Measurements from ENCODE around the gene CLCN2.

The CLCN2 gene

DNA sequence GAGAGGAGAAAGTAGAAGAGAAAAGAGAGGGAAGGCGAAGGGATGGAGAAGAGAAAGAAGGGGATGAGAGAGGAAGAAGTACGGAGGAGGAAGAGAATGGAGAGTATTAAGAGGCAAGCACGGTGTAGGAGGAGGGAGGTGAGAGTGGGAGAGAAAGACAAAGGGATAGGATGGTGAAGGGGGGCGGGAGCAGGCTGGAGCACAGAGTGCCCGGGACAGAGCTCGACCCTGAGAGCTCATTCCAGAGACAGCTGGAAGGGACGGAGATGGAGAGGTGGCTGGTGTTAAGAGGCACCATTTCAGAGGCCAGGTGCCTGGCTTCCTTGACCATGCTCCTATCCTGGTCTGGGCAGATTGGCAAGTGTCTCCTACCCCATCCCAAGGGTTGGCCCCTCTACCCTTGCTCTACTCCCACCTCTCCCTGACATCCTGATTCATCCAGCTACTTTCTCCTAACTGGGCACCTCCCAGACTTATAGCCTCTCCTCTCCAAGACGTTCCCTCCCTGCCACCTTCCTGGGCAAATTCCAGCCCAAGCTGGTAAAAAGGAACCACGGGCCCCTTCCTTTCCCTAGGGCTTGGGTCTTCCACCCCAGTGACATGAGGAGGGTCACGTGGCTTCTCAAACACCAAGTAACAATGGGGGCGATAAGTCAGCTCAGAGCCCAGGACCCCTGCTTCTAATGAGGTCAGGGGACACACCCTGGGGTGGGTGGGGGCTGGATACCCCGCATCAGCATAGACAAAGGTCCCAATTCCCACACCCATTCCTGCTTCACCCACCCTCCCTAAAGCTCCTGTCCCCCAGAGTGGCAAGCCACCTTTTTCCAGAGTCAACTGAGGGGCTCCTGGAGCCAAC lies 1.1 kb downstream of the CLCN2 start:
- DNase-seq (ENCODE audit: low read depth), result no peak

DNA sequence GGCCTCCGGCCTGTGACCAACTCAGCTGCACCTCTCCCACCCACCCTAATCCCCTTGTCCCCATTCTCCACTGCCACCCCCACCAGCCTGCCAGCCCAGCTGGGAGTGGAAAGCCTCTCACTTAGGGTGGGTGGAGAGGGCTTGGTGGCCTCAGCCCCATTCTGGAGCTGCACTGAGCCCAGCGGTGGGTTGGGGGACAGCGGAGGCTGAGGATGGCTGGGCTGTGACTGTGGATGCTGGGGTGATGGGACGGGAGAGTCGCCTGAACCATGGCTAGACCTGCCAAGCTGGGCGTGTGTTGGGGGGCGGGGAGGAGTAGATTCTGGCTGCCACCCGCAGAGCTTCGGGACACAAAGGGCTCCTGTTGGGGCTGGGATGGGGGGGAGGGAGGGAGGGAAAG lies 1.8 kb downstream of the CLCN2 start:
- DNase-seq (ENCODE audit: low read depth), result no peak

DNA sequence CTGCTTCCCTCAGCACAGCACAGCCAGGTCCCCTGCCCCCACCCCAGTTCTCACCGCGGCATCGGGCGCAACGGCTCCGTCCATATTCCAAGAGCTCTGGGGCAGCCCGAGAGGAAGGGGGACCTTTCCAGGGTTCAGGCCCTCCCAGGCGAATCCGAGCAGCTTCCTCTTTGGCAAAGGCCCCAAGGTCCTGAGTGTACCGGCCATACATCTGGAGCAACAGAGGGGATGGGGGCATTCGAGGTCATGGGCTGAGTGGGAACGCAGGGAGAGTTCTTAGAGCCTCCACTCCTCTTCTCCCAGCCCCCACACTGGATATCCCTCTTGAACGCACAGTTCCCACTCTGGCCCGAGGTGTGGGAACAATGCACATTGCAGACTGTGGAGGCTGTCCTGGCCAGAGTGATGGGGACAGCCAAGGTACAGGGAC lies 2.5 kb downstream of the CLCN2 start:
- no peak for DNase-seq (ENCODE audit: low read depth)

DNA sequence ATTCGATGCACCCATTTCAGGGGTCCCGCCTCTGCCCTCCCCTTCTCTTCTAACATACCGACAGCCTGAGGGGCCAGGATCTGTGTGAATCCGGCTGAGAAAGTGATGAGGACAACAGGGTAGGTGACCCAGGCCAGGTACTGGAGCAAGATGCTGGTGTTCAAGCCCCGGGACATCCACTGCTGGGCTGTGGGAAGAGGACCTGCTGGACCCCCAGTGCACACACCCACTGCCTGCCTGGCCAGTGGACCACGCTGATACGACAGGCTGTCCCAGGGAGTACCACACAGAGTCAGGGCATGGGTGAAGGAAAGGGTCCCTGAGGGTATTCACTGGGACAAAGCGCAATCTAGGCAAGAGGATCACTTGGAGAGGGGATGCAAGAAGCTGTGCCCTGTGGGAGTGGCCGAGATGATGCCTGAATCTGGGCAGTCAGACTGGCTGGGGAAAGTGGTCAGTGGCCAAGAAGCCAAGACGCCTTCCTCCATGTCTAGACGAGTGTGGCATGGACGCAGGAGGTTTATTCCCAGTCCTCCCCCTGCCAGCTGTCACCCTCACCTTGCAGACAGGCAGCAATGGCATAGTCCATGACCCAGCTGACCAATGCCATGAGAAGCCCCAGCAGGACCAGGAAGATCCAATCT lies 3.2 kb downstream of the CLCN2 start:
- no peak for DNase-seq (ENCODE audit: low read depth)

DNA sequence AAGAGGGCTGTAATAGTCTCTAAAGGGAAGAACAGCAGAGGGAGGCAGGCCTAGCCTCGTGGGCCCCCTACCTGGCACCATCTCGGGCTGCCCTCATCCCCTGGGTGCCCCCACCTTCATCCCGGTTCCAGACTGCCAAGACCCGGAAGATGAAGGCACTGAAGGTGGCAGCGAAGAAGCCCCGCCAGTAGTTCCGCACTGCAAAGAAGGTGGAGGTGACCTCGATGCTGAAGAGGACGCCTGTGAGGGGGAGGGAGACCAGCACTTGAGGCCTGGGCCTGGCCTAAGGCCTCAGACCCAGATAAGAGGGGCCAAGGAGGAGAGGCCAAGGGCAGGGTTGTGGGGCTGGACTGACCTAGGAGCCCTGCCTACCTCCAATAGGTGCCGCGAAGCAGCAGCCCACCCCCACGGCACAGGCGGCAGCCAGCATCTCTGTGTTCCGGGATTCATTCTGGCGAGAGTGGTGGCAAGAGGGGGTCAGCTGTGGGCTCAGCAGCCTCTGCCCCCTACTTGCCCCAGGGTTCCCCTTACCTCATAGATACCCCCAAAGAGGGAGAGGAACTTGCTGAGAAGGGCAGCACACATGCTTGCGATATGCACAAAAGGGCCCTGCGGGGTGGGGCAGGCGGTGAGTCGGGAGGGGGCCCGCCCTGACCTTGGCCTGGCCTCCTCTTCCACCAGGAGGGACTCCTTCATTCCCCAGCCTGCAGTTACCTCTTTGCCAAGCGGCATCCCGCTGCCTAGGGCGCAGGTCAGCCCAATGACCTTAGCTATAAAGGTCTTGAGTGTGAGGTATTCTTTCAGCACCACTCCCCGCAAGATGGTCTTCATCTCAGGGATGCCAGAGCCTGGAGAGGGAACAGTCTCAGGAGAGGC lies 3.9 kb downstream of the CLCN2 start:
- no peak for DNase-seq (ENCODE audit: low read depth)

DNA sequence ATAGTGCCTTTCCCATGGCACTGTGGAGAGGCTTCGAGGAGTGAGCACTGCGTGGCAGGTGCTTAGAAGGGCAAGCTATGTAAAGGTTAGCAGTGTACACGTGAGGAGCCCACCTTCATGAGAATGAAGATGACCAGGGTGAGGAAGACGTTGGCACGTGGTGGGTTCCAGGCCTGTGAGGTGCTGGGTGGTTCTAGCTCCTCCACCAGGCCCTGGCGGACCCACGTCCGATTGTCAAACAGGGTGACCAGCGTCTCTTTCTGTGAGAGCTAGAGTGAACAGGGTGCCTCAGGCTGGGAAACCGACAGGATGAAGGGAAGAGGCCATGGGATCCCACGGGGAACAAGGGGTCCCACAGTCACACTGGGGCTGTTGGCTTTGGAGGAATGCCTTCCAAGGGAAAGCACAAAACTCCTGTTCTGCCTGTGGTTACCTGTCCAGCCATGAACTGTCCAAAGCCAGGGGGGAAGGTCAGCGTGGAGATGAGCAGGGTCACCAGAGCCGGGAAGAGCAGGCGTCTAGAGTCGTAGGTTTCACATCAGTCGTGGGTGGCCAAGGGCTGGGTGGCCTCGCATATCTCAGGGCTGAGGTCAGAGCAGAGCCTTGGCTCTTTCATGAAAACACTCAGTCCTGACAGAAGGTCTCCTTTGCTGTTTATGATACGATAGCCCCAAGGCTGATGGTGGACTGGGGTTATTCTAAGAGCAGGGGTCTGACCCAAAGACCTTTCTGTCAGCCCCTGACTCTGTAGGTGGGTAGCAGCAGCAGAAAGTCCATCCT lies 6.0 kb downstream of the CLCN2 start:
- no peak for DNase-seq (ENCODE audit: low read depth)

DNA sequence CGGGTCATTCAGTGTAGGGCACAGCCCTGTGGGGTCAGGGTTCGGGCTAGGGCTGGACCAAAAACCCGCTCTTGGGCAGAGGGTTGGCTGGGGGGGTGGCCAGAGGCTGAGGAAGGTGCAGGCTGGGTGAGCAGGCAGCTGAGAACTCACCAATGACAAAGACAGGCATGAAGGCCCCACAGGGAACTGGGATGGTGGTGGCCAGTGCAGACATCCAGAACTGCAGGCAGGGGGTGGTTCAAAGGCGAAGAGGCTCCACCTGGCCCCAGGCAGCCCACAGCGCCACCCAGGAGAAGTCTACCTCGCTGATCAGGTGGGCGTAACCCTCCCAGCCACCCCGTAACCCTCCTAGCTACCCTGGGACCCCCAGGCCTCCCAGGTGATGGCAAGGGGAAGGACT lies 6.7 kb downstream of the CLCN2 start:
- DNase-seq (ENCODE audit: low read depth), result no peak

DNA sequence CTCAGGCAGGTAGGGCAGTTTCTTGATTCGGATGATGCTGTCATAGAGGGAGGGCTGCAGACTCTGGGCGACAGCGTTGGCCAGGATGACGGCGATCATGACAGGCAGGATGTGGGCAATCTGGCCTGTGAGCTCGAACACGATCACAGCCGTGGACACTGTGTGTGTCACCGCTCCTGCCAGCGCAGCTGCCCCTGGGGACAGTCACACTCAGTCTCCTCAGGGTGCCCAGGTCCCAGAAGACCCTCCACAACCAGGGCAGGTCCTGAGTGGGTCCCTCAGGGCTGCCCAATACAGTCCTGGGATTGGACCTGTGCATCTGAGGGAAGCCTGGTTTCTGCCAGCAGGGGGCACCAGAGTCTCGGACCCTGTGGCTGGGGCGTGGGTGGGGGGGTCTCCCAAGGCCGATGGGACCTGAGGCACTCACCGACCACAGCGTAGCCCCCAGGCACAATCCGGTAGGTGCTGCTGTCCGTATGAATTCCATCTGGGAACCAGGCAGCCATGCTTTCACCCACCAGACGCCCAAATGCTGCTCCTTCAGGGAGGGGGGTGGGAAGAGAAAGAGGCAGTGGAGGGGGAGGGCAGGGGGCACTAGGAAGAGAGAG lies 7.2 kb downstream of the CLCN2 start:
- no peak for DNase-seq (ENCODE audit: low read depth)

DNA sequence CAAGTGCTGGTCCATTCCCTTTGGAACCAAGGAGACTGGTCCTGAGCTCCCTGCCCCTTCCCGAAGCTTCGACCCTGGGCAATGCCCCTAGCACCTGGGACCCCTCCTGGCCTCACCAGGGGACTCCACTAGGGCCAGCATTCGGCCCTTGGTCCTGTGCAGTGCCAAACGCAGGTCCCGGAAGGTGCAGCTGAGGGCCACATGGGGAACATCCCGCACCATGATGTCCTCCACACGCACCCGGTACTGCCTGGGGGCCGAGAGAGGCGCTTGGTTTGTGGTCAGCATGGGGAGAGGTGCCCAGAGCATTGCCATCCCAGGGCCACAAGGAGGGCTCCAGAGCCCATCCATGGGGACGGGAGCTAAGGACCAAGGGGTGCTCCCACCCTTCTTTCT lies 7.9 kb downstream of the CLCN2 start:
- no peak for DNase-seq (ENCODE audit: low read depth)

DNA sequence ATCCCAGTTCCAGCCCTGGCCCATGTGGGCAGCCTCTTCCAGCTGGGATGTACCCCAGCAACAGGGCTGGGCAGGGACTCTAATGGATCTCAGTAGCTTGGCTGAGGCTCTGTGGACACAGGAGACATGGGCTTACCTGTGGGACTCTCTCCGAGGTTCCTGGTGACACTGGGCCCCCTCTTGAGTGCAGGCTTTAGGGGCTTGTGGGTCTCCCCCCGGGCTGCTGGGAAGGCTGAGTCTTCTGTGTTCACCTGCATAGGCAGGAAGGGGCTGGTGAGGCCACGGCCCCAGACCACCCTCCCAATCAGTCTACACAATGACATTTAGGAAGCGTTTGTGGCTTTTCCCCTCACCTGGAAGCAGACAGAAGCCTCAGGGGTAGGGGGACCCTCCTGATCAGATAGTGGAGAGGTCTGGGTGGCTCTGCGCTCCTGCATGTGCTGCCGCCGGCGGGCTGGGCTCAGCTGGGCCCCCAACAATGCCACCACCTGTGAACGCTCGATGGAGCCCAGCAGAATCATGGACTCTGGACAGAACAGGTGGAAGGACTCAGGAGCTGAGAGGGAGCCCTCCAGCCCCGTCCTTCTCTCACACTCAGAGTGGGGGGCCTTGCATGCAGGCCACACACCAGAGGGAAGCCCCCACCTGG lies 8.4 kb downstream of the CLCN2 start:
- no peak for DNase-seq (ENCODE audit: low read depth)

DNA sequence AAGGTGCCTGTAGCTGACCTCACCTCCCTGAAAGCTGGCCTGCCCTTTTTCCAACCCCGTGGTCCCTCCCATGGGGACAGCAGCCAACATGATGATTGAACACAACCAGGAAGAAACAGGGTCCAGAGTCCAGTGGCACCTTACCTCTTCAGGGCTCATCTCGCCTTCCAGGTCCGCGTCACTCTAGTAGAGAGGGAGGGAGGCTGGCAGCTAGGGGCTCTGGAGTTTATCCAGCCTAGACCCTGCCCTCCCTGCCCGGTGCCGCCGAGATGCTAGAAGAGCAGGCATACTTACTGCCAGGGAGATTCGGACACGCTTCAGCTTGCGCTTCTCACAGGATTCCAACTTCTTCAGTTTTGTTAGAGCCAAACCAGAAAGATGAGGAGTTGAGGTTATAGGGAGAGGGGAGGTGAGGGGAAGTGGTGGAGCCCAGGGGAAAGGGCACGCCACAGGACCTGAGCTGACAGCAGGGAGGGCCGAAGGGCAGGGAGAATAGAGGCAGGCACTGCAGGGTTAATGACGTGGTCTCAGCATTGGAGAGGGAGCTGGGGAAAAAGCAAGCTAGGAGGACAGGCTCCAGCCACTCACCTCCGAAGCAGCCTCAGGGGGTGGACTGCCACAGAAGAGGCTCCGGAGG lies 9.1 kb downstream of the CLCN2 start:
- no peak for DNase-seq (ENCODE audit: low read depth)

DNA sequence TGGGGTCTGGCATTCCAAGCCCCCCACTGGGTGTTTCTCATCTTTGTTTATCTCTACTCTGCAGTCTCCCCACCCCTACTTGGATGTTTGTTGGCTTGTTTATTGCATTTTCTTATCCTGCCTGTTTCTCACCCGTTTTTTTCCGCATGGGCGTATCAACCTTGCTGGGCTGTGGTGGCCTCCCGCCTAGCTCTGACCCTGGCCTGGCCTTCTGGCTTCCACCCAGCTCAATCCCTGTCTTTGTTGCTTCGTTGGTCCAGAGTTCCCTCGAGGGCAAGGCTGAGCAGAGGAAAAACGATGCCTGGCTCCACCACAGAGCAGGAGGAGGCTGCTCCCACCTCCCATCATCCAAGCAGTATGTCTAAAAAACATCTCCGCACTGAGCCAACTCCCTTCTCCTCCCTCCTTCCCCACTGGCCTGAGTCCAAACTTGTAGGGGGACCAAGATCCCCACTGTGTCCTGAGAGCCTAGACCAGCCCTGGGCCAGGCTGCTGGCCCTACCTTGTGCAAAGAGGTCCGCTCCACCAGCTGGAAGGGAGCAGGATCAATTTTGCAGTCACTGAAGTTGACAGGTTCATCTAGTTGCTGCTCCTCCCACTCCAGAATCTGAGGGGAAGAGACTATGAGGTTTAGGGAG lies 9.8 kb downstream of the CLCN2 start:
- DNase-seq (ENCODE audit: low read depth), result no peak

DNA sequence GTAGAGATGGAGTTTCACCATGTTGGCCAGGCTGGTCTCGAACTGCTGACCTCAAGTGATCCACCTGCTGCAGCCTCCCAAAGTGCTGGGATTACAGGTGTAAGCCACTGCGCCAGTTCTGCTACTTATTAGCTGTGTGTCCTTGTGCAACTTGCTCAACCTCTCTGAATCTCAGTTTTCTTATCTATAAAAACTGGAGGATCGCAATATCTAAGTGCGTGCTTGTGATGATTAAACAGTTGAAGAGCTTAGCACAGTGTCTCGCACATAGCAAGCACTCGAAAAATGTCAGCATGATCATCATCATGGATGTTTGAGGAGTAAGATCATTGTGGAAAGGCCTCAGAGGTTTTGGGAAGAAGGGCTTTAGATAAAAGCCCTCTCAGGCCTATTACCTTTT lies 10.8 kb downstream of the CLCN2 start:
- DNase-seq (ENCODE audit: low read depth), result no peak

DNA sequence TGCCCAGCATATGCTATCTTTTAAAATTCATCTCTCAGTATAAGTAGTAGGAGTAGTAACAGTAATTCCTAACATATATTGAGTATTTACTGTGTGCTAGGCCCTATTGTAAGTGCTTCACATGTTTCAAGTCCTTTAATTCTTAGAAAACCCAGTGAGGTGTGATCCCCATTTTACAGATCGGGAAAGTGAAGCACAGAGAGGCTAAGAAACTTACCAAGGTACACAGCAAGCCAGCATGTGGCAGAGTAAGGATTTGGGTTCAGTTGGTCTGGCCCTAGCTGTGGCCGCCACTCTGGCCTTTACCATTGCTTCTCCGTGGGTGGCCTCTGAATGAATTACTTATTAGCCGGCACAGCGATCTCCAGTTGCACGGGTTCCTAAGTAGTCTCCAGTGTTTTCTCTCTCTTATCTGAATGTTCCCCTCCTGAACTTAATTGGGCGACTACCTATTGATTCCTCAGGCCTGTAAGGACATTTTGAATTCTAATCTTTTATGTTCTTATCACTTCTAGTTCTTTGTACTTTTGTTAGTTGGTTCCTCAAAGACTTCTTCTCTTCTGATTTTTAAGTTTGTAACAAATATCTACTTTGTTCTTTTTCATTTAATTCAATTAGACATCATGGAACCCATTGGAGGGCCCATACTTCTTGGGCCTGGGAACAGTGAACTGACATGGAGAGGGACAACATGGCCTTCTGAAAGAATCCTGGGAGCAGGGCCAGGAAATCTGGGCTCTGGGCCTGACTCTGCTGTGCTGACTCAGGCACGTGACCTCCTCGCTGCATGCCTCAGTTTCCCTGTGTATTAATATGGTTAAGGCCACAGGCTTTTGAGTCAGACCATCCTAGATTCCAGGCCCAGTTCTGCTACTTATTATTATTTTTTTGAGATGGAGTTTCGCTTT lies 11.6 kb downstream of the CLCN2 start:
- DNase-seq (ENCODE audit: low read depth), result no peak

DNA sequence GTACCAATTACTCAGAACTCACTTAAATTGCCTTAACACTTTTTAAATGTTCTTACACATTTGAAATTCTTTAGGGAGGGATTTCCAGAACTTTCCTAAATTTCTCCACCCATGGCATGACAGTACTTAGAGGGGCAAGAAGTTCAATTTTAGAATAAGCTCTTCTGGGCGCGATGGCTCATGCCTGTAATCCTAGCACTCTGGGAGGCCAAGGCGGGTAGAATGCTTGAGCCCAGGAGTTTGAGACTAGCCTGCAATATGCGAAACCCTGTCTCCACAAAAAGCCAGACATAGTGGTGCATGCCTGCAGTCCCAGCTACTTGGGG lies 13.4 kb downstream of the CLCN2 start:
- DNase-seq (ENCODE audit: low read depth), result no peak

DNA sequence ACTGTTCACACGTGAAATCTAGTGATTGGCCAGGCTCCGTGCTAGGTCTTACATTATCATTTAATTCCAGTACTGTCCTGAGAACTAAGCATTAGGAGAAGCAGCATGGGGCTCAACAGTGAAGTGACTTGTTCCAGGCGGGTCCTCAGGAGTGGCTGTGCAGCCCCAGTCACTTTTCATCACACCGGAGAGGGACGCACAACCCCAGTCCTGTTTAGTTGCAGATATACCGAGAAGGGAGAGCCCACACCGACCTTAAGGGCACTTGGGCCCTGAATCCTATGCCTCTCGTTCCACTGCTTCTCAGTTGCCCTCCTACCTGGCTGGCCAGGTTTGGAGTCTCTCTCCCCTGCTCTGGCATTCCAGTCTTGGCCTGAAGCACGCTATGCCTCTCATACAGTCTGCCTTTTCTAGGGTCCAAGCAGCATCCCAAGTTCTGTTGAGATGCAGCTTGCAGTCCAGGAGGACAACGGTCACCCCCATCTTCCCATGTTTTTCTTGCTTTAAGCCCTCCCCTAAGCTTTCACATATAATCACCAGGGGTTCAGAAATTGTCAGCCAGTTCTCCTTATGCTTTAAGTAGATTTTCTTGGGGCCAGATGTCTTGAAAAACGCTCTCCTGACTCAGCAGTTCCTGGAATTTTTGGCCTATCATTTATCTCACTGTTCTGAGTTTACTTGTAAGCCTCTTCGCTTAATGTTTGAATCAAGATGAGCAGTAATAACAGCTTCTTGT lies 13.9 kb downstream of the CLCN2 start:
- DNase-seq (ENCODE audit: low read depth), result no peak

DNA sequence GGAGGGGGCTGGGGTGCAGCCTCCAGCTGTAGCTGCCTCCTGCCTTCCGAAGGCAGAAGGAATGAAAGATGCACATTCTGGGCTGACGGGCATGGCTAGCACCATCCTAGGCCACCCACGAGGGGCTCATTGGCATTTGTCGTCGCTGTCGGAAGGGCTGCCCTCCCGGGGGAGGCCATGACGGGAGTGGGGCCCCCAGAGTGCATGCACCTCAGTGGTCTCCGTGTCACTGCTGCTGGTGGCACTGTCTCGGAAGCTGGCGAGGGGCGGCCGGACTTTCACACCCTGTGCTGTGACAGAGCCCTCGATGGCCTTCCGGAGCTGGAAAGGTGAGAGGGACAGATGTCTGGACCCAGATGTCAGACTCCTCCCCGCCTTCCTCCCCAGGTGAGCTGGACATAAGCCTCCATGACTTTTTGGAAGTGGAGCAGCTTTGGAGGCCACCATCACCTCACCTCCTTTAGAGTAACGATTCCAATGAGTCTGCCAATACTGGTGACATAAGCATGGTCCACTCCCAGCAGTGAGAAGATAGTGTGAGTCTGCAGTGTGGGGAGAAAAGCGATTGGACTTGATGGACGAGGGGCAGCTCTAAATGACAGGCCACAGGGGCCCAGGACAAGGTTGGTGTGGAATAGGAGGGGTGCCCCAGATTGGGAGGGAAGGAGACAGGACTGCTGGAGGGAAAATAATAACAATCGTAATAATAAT lies 14.8 kb downstream of the CLCN2 start:
- DNase-seq (ENCODE audit: low read depth), result no peak

Data from GM04504 (cell line).